HEK293 (cell line): ENCODE data around the gene LUC7L.
"Not testable (repeated sequence)": the region's sequence is repeated elsewhere in the genome, so short reads cannot be mapped to it uniquely, and the experiment has no call there.

Source experiments
- CTCF ChIA-PET: fragments of 350-600 bp; formaldehyde crosslinking; extraction: SDS; loops from one replicate; lab custom pipeline; 2021; ENCODE audit warnings: antibody characterized with exemption; lab: Yijun Ruan, JAX
- POLR2A ChIA-PET: fragments of 300-600 bp; formaldehyde crosslinking; extraction: SDS; loops from one replicate; lab custom pipeline; 2020; ENCODE audit warnings: antibody characterized with exemption, inconsistent platforms; lab: Yijun Ruan, JAX
- H3K27ac ChIP-seq: fragments of 200-500 bp; sonication (Bioruptor generic); 2 replicates; pipeline ENCODE4 v1.5.1; 2014; ENCODE audit warnings: low read depth, low read length, control low read depth, inconsistent platforms; ENCODE audit errors: extremely low read depth
- H3K36me3 ChIP-seq, 2 experiments: fragments of 200-500 bp in 1 of 2; sonication (Bioruptor generic) in 1 of 2; 1 replicate in 1 of 2; 2 replicates in 1 of 2; pipeline ENCODE4 v1.5.1; 2014 to 2017; ENCODE audit warnings: inconsistent platforms in 2 of 2, low read length in 2 of 2; ENCODE audit not compliant: control insufficient read depth in 2 of 2, insufficient read depth in 1 of 2
- H3K4me1 ChIP-seq: fragments of 200-500 bp; sonication (Bioruptor generic); 2 replicates; pipeline ENCODE4 v1.5.1; 2014; ENCODE audit warnings: mild to moderate bottlenecking, low read length, inconsistent platforms; ENCODE audit not compliant: control insufficient read depth, insufficient read depth
- H3K4me3 ChIP-seq: 2 replicates; pipeline ENCODE4 v1.5.1; 2011; ENCODE audit warnings: low read depth, mild to moderate bottlenecking, control low read depth, low read length, moderate library complexity
- H3K9me3 ChIP-seq: fragments of 200-500 bp; sonication (Bioruptor generic); 2 replicates; pipeline ENCODE4 v1.5.1; 2014; ENCODE audit warnings: low read depth, low read length, inconsistent platforms; ENCODE audit not compliant: control insufficient read depth, insufficient read depth
- BCL11B ChIP-seq: fragments of 450-650 bp; formaldehyde crosslinking; IDR thresholded peaks from 2 replicates; pipeline ENCODE4 v1.5.1; 2016; ENCODE audit warnings: low read depth, missing biosample characterization, missing genetic modification characterization
- BCL6B ChIP-seq: fragments of 450-650 bp; formaldehyde crosslinking; IDR thresholded peaks from 2 replicates; pipeline ENCODE4 v1.5.1; 2017; ENCODE audit warnings: missing biosample characterization, missing genetic modification characterization
- GFI1B ChIP-seq: fragments of 450-650 bp; formaldehyde crosslinking; IDR thresholded peaks from 2 replicates; pipeline ENCODE4 v1.5.1; 2016; ENCODE audit warnings: missing biosample characterization, missing genetic modification characterization
- MEIS1 ChIP-seq: sonication (generic); formaldehyde crosslinking; IDR thresholded peaks from 2 replicates; pipeline ENCODE4 v1.8.1; 2022; ENCODE audit warnings: missing genetic modification reagents, mild to moderate bottlenecking, borderline replicate concordance
- MZF1 ChIP-seq: fragments of 450-650 bp; formaldehyde crosslinking; IDR thresholded peaks from 2 replicates; pipeline ENCODE4 v1.5.1; 2017; ENCODE audit warnings: missing biosample characterization, missing genetic modification characterization, borderline replicate concordance
- OSR2 ChIP-seq: fragments of 450-650 bp; formaldehyde crosslinking; IDR thresholded peaks from 2 replicates; pipeline ENCODE4 v1.5.1; 2016; ENCODE audit warnings: missing biosample characterization, missing genetic modification characterization
- SP3 ChIP-seq: fragments of 450-650 bp; formaldehyde crosslinking; IDR thresholded peaks from 2 replicates; pipeline ENCODE4 v1.5.1; 2016; ENCODE audit warnings: missing biosample characterization, missing genetic modification characterization
- TRIM28 ChIP-seq: IDR thresholded peaks from 2 replicates; pipeline ENCODE4 v1.6.1; 2011; ENCODE audit warnings: low read length, control low read depth, borderline replicate concordance
- ZFP37 ChIP-seq: fragments of 450-650 bp; formaldehyde crosslinking; IDR thresholded peaks from 2 replicates; pipeline ENCODE4 v1.5.1; 2016; ENCODE audit warnings: missing biosample characterization, missing genetic modification characterization
- ZNF121 ChIP-seq: fragments of 450-650 bp; formaldehyde crosslinking; IDR thresholded peaks from 2 replicates; pipeline ENCODE4 v1.5.1; 2016; ENCODE audit warnings: missing biosample characterization, missing genetic modification characterization
- ZNF169 ChIP-seq: fragments of 450-650 bp; formaldehyde crosslinking; IDR thresholded peaks from 2 replicates; pipeline ENCODE4 v1.5.1; 2016; ENCODE audit warnings: missing biosample characterization, missing genetic modification characterization
- ZNF18 ChIP-seq: fragments of 450-650 bp; formaldehyde crosslinking; IDR thresholded peaks from 2 replicates; pipeline ENCODE4 v1.5.1; 2016; ENCODE audit warnings: missing biosample characterization, missing genetic modification characterization
- ZNF239 ChIP-seq: fragments of 450-650 bp; formaldehyde crosslinking; IDR thresholded peaks from 2 replicates; pipeline ENCODE4 v1.5.1; 2016; ENCODE audit warnings: missing biosample characterization, missing genetic modification characterization
- ZNF274 ChIP-seq, 2 experiments: fragments of 200-500 bp in 1 of 2; fragments of 450-650 bp in 1 of 2; sonication (Bioruptor generic) in 1 of 2; formaldehyde crosslinking in 1 of 2; IDR thresholded peaks; 2 replicates each; pipeline versions ENCODE4 v1.5.1 to v1.6.1; 2014 to 2016; ENCODE audit warnings: borderline replicate concordance in 1 of 2, inconsistent platforms in 1 of 2, low read length in 1 of 2, missing biosample characterization in 1 of 2, missing genetic modification characterization in 1 of 2
- ZNF302 ChIP-seq: fragments of 450-650 bp; formaldehyde crosslinking; IDR thresholded peaks from 2 replicates; pipeline ENCODE4 v1.5.1; 2016; ENCODE audit warnings: missing biosample characterization, missing genetic modification characterization, low read depth
- ZNF335 ChIP-seq: fragments of 450-650 bp; formaldehyde crosslinking; conservative IDR thresholded peaks from 2 replicates; pipeline ENCODE4 v1.5.1; 2016; ENCODE audit warnings: missing biosample characterization, missing genetic modification characterization
- ZNF366 ChIP-seq: fragments of 450-650 bp; formaldehyde crosslinking; conservative IDR thresholded peaks from 2 replicates; pipeline ENCODE4 v1.5.1; 2016; ENCODE audit warnings: missing biosample characterization, missing genetic modification characterization
- ZNF426 ChIP-seq: fragments of 450-650 bp; formaldehyde crosslinking; IDR thresholded peaks from 2 replicates; pipeline ENCODE4 v1.5.1; 2017; ENCODE audit warnings: missing biosample characterization, missing genetic modification characterization, mild to moderate bottlenecking, inconsistent platforms, moderate library complexity
- ZNF501 ChIP-seq: fragments of 450-650 bp; formaldehyde crosslinking; IDR thresholded peaks from 2 replicates; pipeline ENCODE4 v1.5.1; 2016; ENCODE audit warnings: missing biosample characterization, missing genetic modification characterization
- ZNF510 ChIP-seq: fragments of 450-650 bp; formaldehyde crosslinking; IDR thresholded peaks from 2 replicates; pipeline ENCODE4 v1.5.1; 2018; ENCODE audit warnings: mild to moderate bottlenecking, missing genetic modification characterization, missing biosample characterization; ENCODE audit not compliant: insufficient replicate concordance
- ZNF521 ChIP-seq: fragments of 450-650 bp; formaldehyde crosslinking; IDR thresholded peaks from 2 replicates; pipeline ENCODE4 v1.5.1; 2017; ENCODE audit warnings: missing biosample characterization, mild to moderate bottlenecking, missing genetic modification characterization
- ZNF660 ChIP-seq: fragments of 450-650 bp; IDR thresholded peaks from 2 replicates; pipeline ENCODE4 v1.5.1; 2018; ENCODE audit warnings: missing biosample characterization, mild to moderate bottlenecking, missing genetic modification characterization
- ZNF701 ChIP-seq: fragments of 450-650 bp; formaldehyde crosslinking; IDR thresholded peaks from 2 replicates; pipeline ENCODE4 v1.5.1; 2016; ENCODE audit warnings: missing biosample characterization, missing genetic modification characterization
- ZNF791 ChIP-seq: fragments of 450-650 bp; formaldehyde crosslinking; IDR thresholded peaks from 2 replicates; pipeline ENCODE4 v1.5.1; 2016; ENCODE audit warnings: missing biosample characterization, missing genetic modification characterization
- ZSCAN16 ChIP-seq: fragments of 450-650 bp; formaldehyde crosslinking; IDR thresholded peaks from 2 replicates; pipeline ENCODE4 v1.5.1; 2016; ENCODE audit warnings: missing biosample characterization, missing genetic modification characterization

The LUC7L gene

GRCh38 chr16:209359-209758 is 19.9 kb downstream of the LUC7L start:
- ChIA-PET CTCF (interaction anchor here (0.6 to 1.2 kb wide), 5 partner anchors 9 to 1618 kb away, joined by 3 to 5 read pairs (median 3); partner anchors contain the start of gene FAHD1), POLR2A (interaction anchor here (1.1 kb wide), 1 partner anchor 120 kb away, joined by 3 read pairs; no protein-coding TSS in a partner anchor)
- peaks cover 46 to 97% of the 10 kb centered on the region in 2 experiments for H3K36me3 ChIP-seq
- not testable (repeated sequence) for H3K4me3 ChIP-seq, H3K4me1 ChIP-seq, H3K27ac ChIP-seq, H3K9me3 ChIP-seq

- POLR2A ChIA-PET, H3K4me1 ChIP-seq: not testable (repeated sequence)
- CTCF ChIA-PET, result interaction anchor here (0.6 to 1.4 kb wide), 2 partner anchors 22 to 188 kb away, joined by 3 to 4 read pairs; no protein-coding TSS in a partner anchor
Observed at GRCh38 chr16:204046-204445, 25.2 kb downstream of the LUC7L start.

GRCh38 chr16:203246-203645 is 26.0 kb downstream of the LUC7L start:
- CTCF ChIA-PET, result no interaction called here
- no peaks in the 10 kb centered on the region for H3K4me1 ChIP-seq
- no peak overlapping the region for H3K4me3 ChIP-seq
- no peak for TF ChIP-seq OSR2 (tag by site-specific recombination)
- no peak for TF ChIP-seq MZF1 (tag by site-specific recombination)
- no peak for TF ChIP-seq ZSCAN16 (tag by site-specific recombination)
- no peak for TF ChIP-seq ZNF169 (tag by site-specific recombination)
- TF ChIP-seq ZNF239, result no peak
- TF ChIP-seq ZNF791 (tag by site-specific recombination), result no peak
- no peak for TF ChIP-seq ZNF121 (tag by site-specific recombination)
- no peak for TF ChIP-seq ZNF274 (IDR thresholded peaks at IDR 0.05; ENCODE audit: low read length)
- TF ChIP-seq ZNF274 (tag by site-specific recombination; IDR thresholded peaks at IDR 0.05; ENCODE audit: borderline replicate concordance), result no peak
- no peaks in the 10 kb centered on the region for H3K9me3 ChIP-seq
- no peak overlapping the region for H3K27ac ChIP-seq
- peaks cover 72 to 83% of the 10 kb centered on the region in 2 experiments for H3K36me3 ChIP-seq
- POLR2A ChIA-PET, result no interaction called here

More at GRCh38 chr16:204046-204445, 25.2 kb downstream of the LUC7L start:
- H3K36me3 ChIP-seq, result peaks cover 68 to 83% of the 10 kb centered on the region in 2 experiments
- not testable (repeated sequence) for H3K9me3 ChIP-seq, H3K4me3 ChIP-seq, H3K27ac ChIP-seq

- Histone ChIP-seq H3K4me1 (no peaks in the 10 kb centered on the region), H3K4me3 (no peak overlapping the region), H3K36me3 (peaks cover 81 to 84% of the 10 kb centered on the region in 2 experiments), H3K9me3 (no peaks in the 10 kb centered on the region), H3K27ac (no peak overlapping the region)
- ChIA-PET CTCF (interaction anchor here (1.0 to 1.5 kb wide), 2 partner anchors 8 to 93 kb away, joined by 3 to 4 read pairs; no protein-coding TSS in a partner anchor), POLR2A (no interaction called here)
- TF ChIP-seq ZNF701 (no peak), ZNF302 (tag by site-specific recombination) (no peak), ZNF335 (tag by site-specific recombination) (no peak), ZFP37 (tag by site-specific recombination) (no peak), BCL11B (tag by site-specific recombination) (no peak), ZNF660 (tag by site-specific recombination) (0 out of 2 replicates have a peak, but pooled peaks have one; percentile 72), ZNF501 (no peak), MEIS1 (CRISPR knock-in tag) (no peak), ZNF426 (tag by site-specific recombination) (no peak), BCL6B (no peak), ZNF18 (no peak), GFI1B (0 out of 2 replicates have a peak, but pooled peaks have one; percentile 30), ZNF366 (tag by site-specific recombination) (peak; percentile 45; the same call in 1 of the 2 replicates), SP3 (tag by site-specific recombination) (no peak), ZNF510 (tag by site-specific recombination) (no peak), ZNF521 (no peak), TRIM28 (no peak)
Observed at GRCh38 chr16:200388-200787, 28.9 kb downstream of the LUC7L start.
